ENCODE measurements around the gene MAGI1. TPM values are rescaled to one million over a fixed set of nuclear protein-coding genes. Genes with fewer than 3 reads are reported as not detected.
A peak's percentile ranks its signal among the peaks of the same experiment; 100 is the strongest.

Gene MAGI1
- total and polyA plus RNA-seq, 10 donors, result 3.5 to 104 (median 62.3) TPM

DNA sequence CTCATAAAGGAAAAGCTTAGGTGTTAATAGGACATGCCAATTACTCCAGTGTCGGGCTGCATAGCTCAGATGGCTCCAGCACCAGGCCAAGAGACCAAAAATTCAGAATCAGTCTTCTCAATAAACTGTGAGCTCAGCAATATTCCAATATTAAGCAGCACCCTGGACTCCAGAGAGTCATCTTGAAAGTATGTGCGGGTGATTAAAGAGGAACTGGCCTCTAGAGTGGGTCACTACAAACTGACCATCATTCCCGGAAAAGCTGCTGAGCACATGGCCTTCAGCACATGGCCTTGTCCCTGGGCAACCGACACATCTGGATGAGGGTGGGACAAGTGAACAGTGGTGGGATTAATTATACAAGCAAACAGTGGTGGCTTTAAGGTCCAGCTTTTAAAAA is 59.0 kb downstream of the MAGI1 start:
- Histone ChIP-seq H3K4me1 (peaks cover 0 to 21% (median 3%) of the 10 kb centered on the region in 6 donors), H3K27me3 (replicated peaks in 1 of 7) (no peaks in the 10 kb centered on the region), H3K9me3 (no peaks in the 10 kb centered on the region), H3K36me3 (no peaks in the 10 kb centered on the region), H3K4me3 (no peak overlapping the region), H3K27ac (peak overlapping the region; percentile 57 to 81 (median 72))
- TF ChIP-seq POLR2AphosphoS5 (IDR thresholded peaks at IDR 0.05), result peak in 2 of 3 donors; percentile 52 to 88
- TF ChIP-seq, protein P1, sequence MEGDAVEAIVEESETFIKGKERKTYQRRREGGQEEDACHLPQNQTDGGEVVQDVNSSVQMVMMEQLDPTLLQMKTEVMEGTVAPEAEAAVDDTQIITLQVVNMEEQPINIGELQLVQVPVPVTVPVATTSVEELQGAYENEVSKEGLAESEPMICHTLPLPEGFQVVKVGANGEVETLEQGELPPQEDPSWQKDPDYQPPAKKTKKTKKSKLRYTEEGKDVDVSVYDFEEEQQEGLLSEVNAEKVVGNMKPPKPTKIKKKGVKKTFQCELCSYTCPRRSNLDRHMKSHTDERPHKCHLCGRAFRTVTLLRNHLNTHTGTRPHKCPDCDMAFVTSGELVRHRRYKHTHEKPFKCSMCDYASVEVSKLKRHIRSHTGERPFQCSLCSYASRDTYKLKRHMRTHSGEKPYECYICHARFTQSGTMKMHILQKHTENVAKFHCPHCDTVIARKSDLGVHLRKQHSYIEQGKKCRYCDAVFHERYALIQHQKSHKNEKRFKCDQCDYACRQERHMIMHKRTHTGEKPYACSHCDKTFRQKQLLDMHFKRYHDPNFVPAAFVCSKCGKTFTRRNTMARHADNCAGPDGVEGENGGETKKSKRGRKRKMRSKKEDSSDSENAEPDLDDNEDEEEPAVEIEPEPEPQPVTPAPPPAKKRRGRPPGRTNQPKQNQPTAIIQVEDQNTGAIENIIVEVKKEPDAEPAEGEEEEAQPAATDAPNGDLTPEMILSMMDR (IDR thresholded peaks at IDR 0.05 in 8 of 11, conservative IDR thresholded peaks at IDR 0.05 in 3 of 11), result peak in 1 of 11 experiments; percentile 8
- no peak for TF ChIP-seq POLR2A (IDR thresholded peaks at IDR 0.05)
- 64 to 70% (median 69%) methylated on average over 4 of the region's 4 CpGs for WGBS, 5 donors
- intact Hi-C loops (cut with DNase I; ENCODE audit: low total_unique reads), result no loop called here
- no peak for DNase-seq

DNA sequence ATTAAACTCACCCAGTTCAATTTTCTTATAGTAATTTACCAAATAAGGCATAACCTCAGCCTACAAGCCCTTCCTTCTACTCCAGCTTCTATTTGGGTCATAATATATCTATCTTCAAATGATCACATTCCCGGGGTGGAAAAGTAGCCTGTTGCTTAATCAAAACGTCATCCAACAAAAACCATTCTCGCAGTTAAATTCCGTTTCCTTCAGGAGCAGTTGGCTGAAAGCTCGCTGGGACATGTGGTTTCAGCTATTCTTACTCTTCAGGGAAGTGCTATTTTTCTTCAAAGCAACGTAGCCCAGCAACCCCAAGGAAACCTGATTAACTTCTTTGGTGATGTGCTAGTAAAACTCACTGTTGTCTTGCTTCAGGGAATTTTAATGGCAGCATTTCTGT is 59.6 kb downstream of the MAGI1 start:
- no peaks in the 10 kb centered on the region for H3K27me3 ChIP-seq (replicated peaks in 1 of 7)
- TF ChIP-seq POLR2A (IDR thresholded peaks at IDR 0.05) (no peak), POLR2AphosphoS5 (IDR thresholded peaks at IDR 0.05) (no peak)
- TF ChIP-seq, protein P1 (IDR thresholded peaks at IDR 0.05 in 8 of 11, conservative IDR thresholded peaks at IDR 0.05 in 3 of 11), result no peak
- peaks cover 0 to 3% (median 0%) of the 10 kb centered on the region in 8 donors for H3K9me3 ChIP-seq
- peaks cover 0 to 21% (median 4%) of the 10 kb centered on the region in 6 donors for H3K4me1 ChIP-seq
- WGBS, 5 donors, result 38 to 61% (median 51%) methylated on average over 6 of the region's 6 CpGs
- no peaks in the 10 kb centered on the region for H3K36me3 ChIP-seq
- intact Hi-C loops (cut with DNase I; ENCODE audit: low total_unique reads), result no loop called here
- H3K27ac ChIP-seq, result peak overlapping the region; percentile 28 to 81 (median 72)
- no peak overlapping the region for H3K4me3 ChIP-seq
- DNase-seq, result no peak

DNA sequence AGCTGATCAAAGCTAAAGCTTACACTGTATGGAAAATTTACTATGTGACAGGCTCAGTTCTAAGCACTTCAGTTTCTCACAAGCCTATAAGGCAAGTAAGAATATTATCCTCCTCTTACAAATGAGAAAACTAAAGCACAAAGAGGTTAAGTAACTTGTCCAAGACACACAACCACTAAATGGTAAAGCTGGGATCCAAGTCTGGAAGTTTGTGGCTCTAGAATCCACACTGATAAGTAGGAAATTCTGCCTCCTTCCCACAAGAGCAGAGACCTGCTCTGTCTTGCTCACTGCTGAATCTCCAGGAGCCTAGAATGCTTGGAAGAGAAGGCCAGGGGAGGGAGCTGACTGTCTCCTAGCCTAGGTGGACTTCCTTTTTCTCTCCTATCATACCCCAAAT is 60.6 kb downstream of the MAGI1 start:
- Histone ChIP-seq H3K36me3 (no peaks in the 10 kb centered on the region), H3K9me3 (peaks cover 0 to 3% (median 0%) of the 10 kb centered on the region in 8 donors), H3K27me3 (replicated peaks in 1 of 7) (no peaks in the 10 kb centered on the region), H3K4me1 (peaks cover 0 to 21% (median 4%) of the 10 kb centered on the region in 6 donors), H3K27ac (peak overlapping the region in 6 of 8 donors; percentile 5 to 81 (median 72)), H3K4me3 (no peak overlapping the region)
- TF ChIP-seq, protein P1 (IDR thresholded peaks at IDR 0.05 in 8 of 11, conservative IDR thresholded peaks at IDR 0.05 in 3 of 11), result no peak
- TF ChIP-seq POLR2AphosphoS5 (IDR thresholded peaks at IDR 0.05), result no peak
- no peak for DNase-seq
- intact Hi-C loops (cut with DNase I; ENCODE audit: low total_unique reads), result no loop called here

DNA sequence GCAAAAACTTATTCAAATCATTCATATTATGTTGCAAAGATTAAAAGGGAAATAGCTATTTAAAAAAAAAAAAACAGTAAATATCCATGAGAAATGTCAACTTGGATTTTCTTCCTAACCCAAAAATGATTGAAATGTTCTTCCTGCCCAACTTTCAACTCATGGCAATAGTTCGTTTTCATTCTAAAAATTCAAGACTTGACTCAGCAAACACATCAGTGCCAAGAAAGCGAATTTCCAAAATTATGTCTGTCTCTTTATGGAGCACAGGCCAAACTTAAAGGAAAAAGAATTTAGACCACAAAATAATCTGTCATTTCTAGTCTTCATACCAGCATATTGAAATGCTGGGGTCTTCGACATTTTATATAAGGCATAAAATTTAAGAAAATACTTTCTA is 63.7 kb downstream of the MAGI1 start:
- Histone ChIP-seq H3K27ac (peak overlapping the region in 4 of 8 donors; percentile 18 to 55 (median 39)), H3K36me3 (no peaks in the 10 kb centered on the region), H3K27me3 (replicated peaks in 1 of 7) (no peaks in the 10 kb centered on the region), H3K4me3 (no peak overlapping the region), H3K9me3 (peaks cover 0 to 3% (median 0%) of the 10 kb centered on the region in 8 donors), H3K4me1 (peaks cover 0 to 31% (median 4%) of the 10 kb centered on the region in 6 donors)
- intact Hi-C loops (cut with DNase I; ENCODE audit: low total_unique reads), result no loop called here
- 62 to 83% (median 73%) methylated on average over 3 of the region's 3 CpGs for WGBS, 5 donors
- TF ChIP-seq POLR2AphosphoS5 (IDR thresholded peaks at IDR 0.05) (no peak), POLR2A (IDR thresholded peaks at IDR 0.05) (no peak)
- TF ChIP-seq, protein P1 (IDR thresholded peaks at IDR 0.05 in 8 of 11, conservative IDR thresholded peaks at IDR 0.05 in 3 of 11), result no peak
- no peak for DNase-seq
